Liver (tissue), 9 donors: ENCODE results near the gene NBAS. TPM values are rescaled to one million over a fixed set of nuclear protein-coding genes. Genes with fewer than 3 reads are reported as not detected.

Experiments
- DNase-seq: peaks from one replicate; pipeline ENCODE4 v3.0.0-alpha.2; 2017; ENCODE audit warnings: low spot score
- H3K27ac ChIP-seq, 2 donors: one replicate each; pipeline ENCODE4 v1.7.0; 2013; ENCODE audit warnings: inconsistent platforms in 2 of 2, low read length in 2 of 2, control low read depth in 1 of 2, low read depth in 1 of 2, mild to moderate bottlenecking in 1 of 2
- H3K27me3 ChIP-seq, 4 donors: one replicate each; pipeline versions ENCODE4 v1.6.1 to v1.7.0; 2013; ENCODE audit warnings: low read length in 3 of 4, inconsistent platforms in 1 of 4, mild to moderate bottlenecking in 1 of 4, moderate library complexity in 1 of 4; ENCODE audit not compliant: control insufficient read depth in 4 of 4, insufficient read depth in 4 of 4
- H3K36me3 ChIP-seq, 4 donors: one replicate each; pipeline versions ENCODE4 v1.6.1 to v1.7.0; 2013; ENCODE audit warnings: low read length in 3 of 4, mild to moderate bottlenecking in 3 of 4, low read depth in 1 of 4, moderate library complexity in 1 of 4; ENCODE audit not compliant: control insufficient read depth in 4 of 4, insufficient read depth in 3 of 4
- H3K4me1 ChIP-seq, 4 donors: one replicate each; pipeline versions ENCODE4 v1.6.1 to v1.7.0; 2013; ENCODE audit warnings: low read length in 3 of 4, mild to moderate bottlenecking in 3 of 4, moderate library complexity in 1 of 4; ENCODE audit not compliant: control insufficient read depth in 4 of 4, insufficient read depth in 4 of 4
- H3K4me3 ChIP-seq, 3 donors: one replicate each; pipeline versions ENCODE4 v1.6.1 to v1.7.0; 2013; ENCODE audit warnings: low read length in 3 of 3, control low read depth in 1 of 3, low read depth in 1 of 3, mild to moderate bottlenecking in 1 of 3
- H3K9ac ChIP-seq, 2 donors: one replicate each; pipeline ENCODE4 v1.7.0; 2013; ENCODE audit warnings: low read length in 2 of 2, mild to moderate bottlenecking in 2 of 2, moderate library complexity in 2 of 2, control low read depth in 1 of 2, low read depth in 1 of 2
- H3K9me3 ChIP-seq, 4 donors: one replicate each; pipeline versions ENCODE4 v1.6.1 to v1.7.0; 2013; ENCODE audit warnings: low read length in 3 of 4; ENCODE audit not compliant: control insufficient read depth in 4 of 4
- ATF3 ChIP-seq: IDR thresholded peaks from 2 replicates; pipeline ENCODE4 v1.6.1; 2016; ENCODE audit warnings: antibody characterized with exemption
- CTCF ChIP-seq: fragments of 150-350 bp; IDR thresholded peaks from 2 replicates; pipeline ENCODE4 v1.5.1; 2017; ENCODE audit warnings: improper control_type of control experiment, low read depth, low read length; ENCODE audit not compliant: missing input control
- EGR1 ChIP-seq, 2 donors: IDR thresholded peaks; 2 replicates each; pipeline ENCODE4 v1.6.1; 2016 to 2018; ENCODE audit warnings: antibody characterized with exemption in 2 of 2, low read depth in 2 of 2
- FOXA1 ChIP-seq: IDR thresholded peaks from 2 replicates; pipeline ENCODE4 v1.6.1; 2016; ENCODE audit warnings: antibody characterized with exemption
- FOXA2 ChIP-seq: IDR thresholded peaks from 2 replicates; pipeline ENCODE4 v1.6.1; 2016; ENCODE audit warnings: antibody characterized with exemption
- GABPA ChIP-seq, 2 donors: IDR thresholded peaks in 1 of 2; conservative IDR thresholded peaks in 1 of 2; 2 replicates each; pipeline ENCODE4 v1.6.1; 2016; ENCODE audit warnings: antibody characterized with exemption in 2 of 2, mild to moderate bottlenecking in 1 of 2, moderate library complexity in 1 of 2
- HNF4A ChIP-seq, 2 donors: conservative IDR thresholded peaks; 2 replicates each; pipeline ENCODE4 v1.6.1; 2016; ENCODE audit warnings: antibody characterized with exemption in 2 of 2, mild to moderate bottlenecking in 2 of 2
- NR2F2 ChIP-seq: IDR thresholded peaks from 2 replicates; pipeline ENCODE4 v1.6.1; 2016; ENCODE audit warnings: antibody characterized with exemption
- RAD21 ChIP-seq, 2 donors: IDR thresholded peaks; 2 replicates each; pipeline ENCODE4 v1.6.1; 2016; ENCODE audit warnings: antibody characterized with exemption in 2 of 2, mild to moderate bottlenecking in 2 of 2
- REST ChIP-seq: IDR thresholded peaks from 2 replicates; pipeline ENCODE4 v1.6.1; 2016; ENCODE audit warnings: antibody characterized with exemption, mild to moderate bottlenecking
- SP1 ChIP-seq: IDR thresholded peaks from 2 replicates; pipeline ENCODE4 v1.6.1; 2018; ENCODE audit warnings: antibody characterized with exemption, mild to moderate bottlenecking
- YY1 ChIP-seq: IDR thresholded peaks from 2 replicates; pipeline ENCODE4 v1.6.1; 2016; ENCODE audit warnings: antibody characterized with exemption, mild to moderate bottlenecking
- WGBS: extraction: QIAGEN DNeasy Blood & Tissue Kit; methylation state at CpG from one replicate; pipeline ENCODE4 v1.1.7; 2013; 5-methylcytosine and 5-hydroxymethylcytosine counted together
- polyA plus RNA-seq, 2 donors: library from polyadenylated mRNA; stranded (reverse) in 1 of 2; unstranded in 1 of 2; fragments of 200-250 nt in 1 of 2; fragments of >200 nt in 1 of 2; fragmentation: Nextera tagmentation in 1 of 2; extraction: Ambion mirVana in 1 of 2; gene quantifications; one replicate each; pipeline versions ENCODE4 v1.2.1 to v1.2.3, GENCODE V29; 2013 to 2015
- total RNA-seq, 2 donors: library from RNA; depleted of rRNA; stranded (reverse); fragments of >200 nt; gene quantifications; one replicate each; pipeline ENCODE4 v1.2.3, GENCODE V29; 2014
- TF ChIP-seq, protein P1 (sequence below): IDR thresholded peaks from 2 replicates; pipeline ENCODE4 v1.6.1; 2016; ENCODE audit warnings: antibody characterized with exemption
- TF ChIP-seq, protein P2 (sequence below): IDR thresholded peaks from 2 replicates; pipeline ENCODE4 v1.6.1; 2016; ENCODE audit warnings: antibody characterized with exemption
- donor health status: healthy.
- donor health status: healthy.
- donor health status: healthy.
- donor health status: healthy.
- donor health status: healthy.

The NBAS gene
- total and polyA plus RNA-seq, 4 donors: 10.5 to 40.0 (median 18.9) TPM

- DNase-seq: no peak
- WGBS: 92% methylated on average over 1 of the region's 1 CpG
- H3K9me3 ChIP-seq: no peaks in the 10 kb centered on the region
- no peak overlapping the region for H3K9ac ChIP-seq
- no peaks in the 10 kb centered on the region for H3K27me3 ChIP-seq
- no peak overlapping the region for H3K4me3 ChIP-seq
- no peak for TF ChIP-seq FOXA2
- TF ChIP-seq REST: no peak
- TF ChIP-seq, protein P1, sequence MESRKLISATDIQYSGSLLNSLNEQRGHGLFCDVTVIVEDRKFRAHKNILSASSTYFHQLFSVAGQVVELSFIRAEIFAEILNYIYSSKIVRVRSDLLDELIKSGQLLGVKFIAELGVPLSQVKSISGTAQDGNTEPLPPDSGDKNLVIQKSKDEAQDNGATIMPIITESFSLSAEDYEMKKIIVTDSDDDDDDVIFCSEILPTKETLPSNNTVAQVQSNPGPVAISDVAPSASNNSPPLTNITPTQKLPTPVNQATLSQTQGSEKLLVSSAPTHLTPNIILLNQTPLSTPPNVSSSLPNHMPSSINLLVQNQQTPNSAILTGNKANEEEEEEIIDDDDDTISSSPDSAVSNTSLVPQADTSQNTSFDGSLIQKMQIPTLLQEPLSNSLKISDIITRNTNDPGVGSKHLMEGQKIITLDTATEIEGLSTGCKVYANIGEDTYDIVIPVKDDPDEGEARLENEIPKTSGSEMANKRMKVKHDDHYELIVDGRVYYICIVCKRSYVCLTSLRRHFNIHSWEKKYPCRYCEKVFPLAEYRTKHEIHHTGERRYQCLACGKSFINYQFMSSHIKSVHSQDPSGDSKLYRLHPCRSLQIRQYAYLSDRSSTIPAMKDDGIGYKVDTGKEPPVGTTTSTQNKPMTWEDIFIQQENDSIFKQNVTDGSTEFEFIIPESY: no peak
- TF ChIP-seq GABPA (IDR thresholded peaks at IDR 0.05 in 1 of 2, conservative IDR thresholded peaks at IDR 0.05 in 1 of 2): no peak
- peaks cover 19 to 89% (median 85%) of the 10 kb centered on the region in 4 donors for H3K36me3 ChIP-seq
- H3K4me1 ChIP-seq: no peaks in the 10 kb centered on the region
- no peak overlapping the region for H3K27ac ChIP-seq
Measured at GRCh38 chr2:15599994-15600393, 38.9 kb upstream of the NBAS start.

- DNase-seq: no peak
- 95% methylated on average over 4 of the region's 4 CpGs for WGBS
- peaks cover 5 to 60% (median 56%) of the 10 kb centered on the region in 4 donors for H3K36me3 ChIP-seq
- TF ChIP-seq ATF3 (no peak), HNF4A (conservative IDR thresholded peaks at IDR 0.05) (no peak), YY1 (no peak), EGR1 (IDR thresholded peaks at IDR 0.05; ENCODE audit: low read depth in 2 of 2) (no peak), CTCF (no peak), FOXA1 (no peak), RAD21 (IDR thresholded peaks at IDR 0.05) (no peak), NR2F2 (no peak), FOXA2 (no peak), SP1 (no peak)
- TF ChIP-seq, protein P2, sequence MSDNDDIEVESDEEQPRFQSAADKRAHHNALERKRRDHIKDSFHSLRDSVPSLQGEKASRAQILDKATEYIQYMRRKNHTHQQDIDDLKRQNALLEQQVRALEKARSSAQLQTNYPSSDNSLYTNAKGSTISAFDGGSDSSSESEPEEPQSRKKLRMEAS: no peak
- no peak overlapping the region for H3K27ac ChIP-seq
- no peaks in the 10 kb centered on the region for H3K27me3 ChIP-seq
- H3K9ac ChIP-seq: no peak overlapping the region
- no peak overlapping the region for H3K4me3 ChIP-seq
- peaks cover 3 to 11% (median 4%) of the 10 kb centered on the region in 4 donors for H3K4me1 ChIP-seq
- no peaks in the 10 kb centered on the region for H3K9me3 ChIP-seq
Measured at GRCh38 chr2:15596968-15597367, 35.8 kb upstream of the NBAS start.
